ENCODE data around the gene GP1BA.

GP1BA gene

GRCh38 chr17:4940555-4941318, 8.7 kb downstream of the GP1BA start:
- DNase-seq (ENCODE audit: extremely low spot score): no peak
- ChIA-PET CTCF (interaction anchor here (1.0 to 2.3 kb wide), 4 partner anchors 15 to 122 kb away, joined by 3 to 12 read pairs (median 3); no protein-coding TSS in a partner anchor), POLR2A (interaction anchor here (0.5 to 1.8 kb wide), 9 partner anchors 11 to 285 kb away, joined by 3 to 25 read pairs (median 5); partner anchors contain the start of genes C17orf107 and SPAG7)
- TF ChIP-seq, protein P1, sequence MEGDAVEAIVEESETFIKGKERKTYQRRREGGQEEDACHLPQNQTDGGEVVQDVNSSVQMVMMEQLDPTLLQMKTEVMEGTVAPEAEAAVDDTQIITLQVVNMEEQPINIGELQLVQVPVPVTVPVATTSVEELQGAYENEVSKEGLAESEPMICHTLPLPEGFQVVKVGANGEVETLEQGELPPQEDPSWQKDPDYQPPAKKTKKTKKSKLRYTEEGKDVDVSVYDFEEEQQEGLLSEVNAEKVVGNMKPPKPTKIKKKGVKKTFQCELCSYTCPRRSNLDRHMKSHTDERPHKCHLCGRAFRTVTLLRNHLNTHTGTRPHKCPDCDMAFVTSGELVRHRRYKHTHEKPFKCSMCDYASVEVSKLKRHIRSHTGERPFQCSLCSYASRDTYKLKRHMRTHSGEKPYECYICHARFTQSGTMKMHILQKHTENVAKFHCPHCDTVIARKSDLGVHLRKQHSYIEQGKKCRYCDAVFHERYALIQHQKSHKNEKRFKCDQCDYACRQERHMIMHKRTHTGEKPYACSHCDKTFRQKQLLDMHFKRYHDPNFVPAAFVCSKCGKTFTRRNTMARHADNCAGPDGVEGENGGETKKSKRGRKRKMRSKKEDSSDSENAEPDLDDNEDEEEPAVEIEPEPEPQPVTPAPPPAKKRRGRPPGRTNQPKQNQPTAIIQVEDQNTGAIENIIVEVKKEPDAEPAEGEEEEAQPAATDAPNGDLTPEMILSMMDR (IDR thresholded peaks at IDR 0.05; ENCODE audit: control extremely low read depth, extremely low read depth, low read depth, missing control alignments): no peak

- DNase-seq (ENCODE audit: extremely low spot score): no peak
- POLR2A ChIA-PET: no interaction called here
- TF ChIP-seq, protein P1 (IDR thresholded peaks at IDR 0.05; ENCODE audit: control extremely low read depth, extremely low read depth, low read depth, missing control alignments): no peak
- CTCF ChIA-PET: no interaction called here
Measured at GRCh38 chr17:4941319-4941610, 9.2 kb downstream of the GP1BA start.

GRCh38 chr17:4942760-4943508, 10.9 kb downstream of the GP1BA start:
- ChIA-PET CTCF (interaction anchor here (1.4 kb wide), 1 partner anchor 10 kb away, joined by 3 read pairs; no protein-coding TSS in a partner anchor), POLR2A (interaction anchor here (0.6 to 0.8 kb wide), 2 partner anchors 25 to 1157 kb away, joined by 3 to 5 read pairs; partner anchors contain the start of gene SPAG7)
- TF ChIP-seq, protein P1 (IDR thresholded peaks at IDR 0.05; ENCODE audit: control extremely low read depth, extremely low read depth, low read depth, missing control alignments): no peak
- DNase-seq (ENCODE audit: extremely low spot score): no peak

GRCh38 chr17:4944163-4944553, 12.1 kb downstream of the GP1BA start:
- POLR2A ChIA-PET: interaction anchor here (1.1 kb wide), 1 partner anchor 23 kb away, joined by 6 read pairs; the partner anchor contains the start of gene SPAG7
- CTCF ChIA-PET: no interaction called here
- TF ChIP-seq, protein P1 (IDR thresholded peaks at IDR 0.05; ENCODE audit: control extremely low read depth, extremely low read depth, low read depth, missing control alignments): no peak
- DNase-seq (ENCODE audit: extremely low spot score): no peak

DNA sequence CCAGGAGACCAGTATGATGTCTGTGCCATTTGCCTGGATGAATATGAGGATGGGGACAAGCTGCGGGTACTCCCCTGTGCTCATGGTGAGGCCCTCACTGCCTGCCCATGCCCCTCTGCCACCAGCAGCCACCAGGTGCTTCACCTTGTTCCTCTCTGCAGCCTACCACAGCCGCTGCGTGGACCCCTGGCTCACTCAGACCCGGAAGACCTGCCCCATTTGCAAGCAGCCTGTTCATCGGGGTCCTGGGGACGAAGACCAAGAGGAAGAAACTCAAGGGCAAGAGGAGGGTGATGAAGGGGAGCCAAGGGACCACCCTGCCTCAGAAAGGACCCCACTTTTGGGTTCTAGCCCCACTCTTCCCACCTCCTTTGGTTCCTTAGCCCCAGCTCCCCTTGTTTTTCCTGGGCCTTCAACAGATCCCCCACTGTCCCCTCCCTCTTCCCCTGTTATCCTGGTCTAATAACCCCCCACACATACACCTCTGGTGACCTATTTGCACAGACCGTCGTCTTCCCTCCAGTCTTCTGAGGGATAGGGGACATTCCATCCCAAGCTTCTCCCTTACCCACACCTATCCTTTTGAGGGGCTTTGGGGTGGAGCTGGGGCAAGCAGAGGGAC, 12.6 kb downstream of the GP1BA start:
- ChIA-PET POLR2A (interaction anchor here (1.1 kb wide), 1 partner anchor 23 kb away, joined by 6 read pairs; the partner anchor contains the start of gene SPAG7), CTCF (interaction anchor here (1.1 kb wide), 1 partner anchor 86 kb away, joined by 3 read pairs; no protein-coding TSS in a partner anchor)
- TF ChIP-seq, protein P1 (IDR thresholded peaks at IDR 0.05; ENCODE audit: control extremely low read depth, extremely low read depth, low read depth, missing control alignments): no peak
- no peak for DNase-seq (ENCODE audit: extremely low spot score)
